GM18909 (cell line): ENCODE results near the gene CEP89.
"Not testable (repeated sequence)": the region's sequence is repeated elsewhere in the genome, so short reads cannot be mapped to it uniquely, and the experiment has no call there.

Source experiments
- ATAC-seq: cut with Tn5 transposase; IDR thresholded peaks from one replicate; pipeline ENCODE4 v1.9.1; 2021; ENCODE audit warnings: mild to moderate bottlenecking; ENCODE audit not compliant: unreplicated experiment, poor library complexity

Gene CEP89

DNA sequence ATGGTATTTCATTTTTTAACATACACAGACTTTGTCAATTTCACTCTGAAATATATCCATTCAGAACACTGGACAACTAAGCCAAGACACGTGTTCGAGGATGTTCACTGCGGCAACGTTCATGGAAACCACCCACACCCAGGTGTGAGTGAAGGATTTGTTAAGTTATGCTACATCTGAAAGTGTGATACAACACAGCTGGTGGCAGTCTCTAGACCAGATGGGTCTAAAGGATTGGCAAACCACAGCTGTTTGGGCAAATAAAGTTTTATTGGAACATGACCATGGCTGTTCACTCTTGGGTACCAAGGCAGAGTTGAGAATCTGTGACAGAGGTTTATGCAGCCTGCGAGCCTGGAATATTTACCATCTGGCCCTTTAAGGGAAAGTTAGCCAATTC lies 114.2 kb downstream of the CEP89 start:
- ATAC-seq, result no peak

DNA sequence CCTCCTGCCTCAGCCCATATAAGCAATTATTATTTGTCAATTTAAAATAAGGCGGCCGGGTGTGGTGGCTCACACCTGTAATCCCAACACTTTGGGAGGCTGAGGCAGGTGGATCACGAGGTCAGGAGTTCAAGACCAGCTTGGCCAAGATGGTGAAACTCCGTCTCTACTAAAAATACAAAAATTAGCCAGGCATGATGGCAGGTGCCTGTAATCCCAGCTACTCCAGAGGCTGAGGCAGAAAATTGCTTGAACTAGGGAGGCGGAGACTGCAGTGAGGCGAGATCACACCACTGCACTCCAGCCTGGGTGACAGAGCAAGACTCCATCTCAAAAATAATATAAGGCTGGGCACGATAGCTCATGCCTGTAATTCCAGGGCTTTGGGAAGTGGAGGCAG lies 114.9 kb downstream of the CEP89 start:
- ATAC-seq, result not testable (repeated sequence)

DNA sequence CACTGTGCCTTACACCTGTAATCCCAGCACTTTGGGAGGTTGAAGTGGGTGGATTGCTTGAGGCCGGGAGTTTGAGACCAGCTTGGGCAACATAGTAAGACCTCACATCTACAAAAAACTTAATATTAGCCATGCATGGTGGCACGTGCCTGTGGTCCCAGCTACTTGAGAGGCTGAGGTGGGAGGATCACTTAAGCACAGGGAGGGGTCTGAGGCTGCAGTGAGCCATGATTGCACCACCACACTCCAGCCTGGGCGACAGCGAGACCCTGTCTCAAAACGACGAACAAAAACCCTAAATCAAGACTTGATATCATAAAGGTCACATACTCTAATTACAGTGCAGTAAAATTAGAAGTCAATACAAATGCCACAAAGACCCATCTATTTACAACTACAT lies 119.5 kb downstream of the CEP89 start:
- no peak for ATAC-seq

DNA sequence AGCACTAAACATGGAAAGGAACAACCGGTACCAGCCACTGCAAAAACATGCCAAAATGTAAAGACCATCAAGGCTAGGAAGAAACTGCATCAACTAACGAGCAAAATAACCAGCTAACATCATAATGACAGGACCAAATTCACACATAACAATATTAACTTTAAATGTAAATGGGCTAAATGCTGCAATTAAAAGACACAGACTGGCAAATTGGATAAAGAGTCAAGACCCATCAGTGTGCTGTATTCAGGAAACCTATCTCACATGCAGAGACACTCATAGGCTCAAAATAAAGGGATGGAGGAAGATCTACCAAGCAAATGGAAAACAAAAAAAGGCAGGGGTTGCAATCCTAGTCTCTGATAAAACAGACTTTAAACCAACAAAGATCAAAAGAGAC lies 123.7 kb downstream of the CEP89 start:
- ATAC-seq, result not testable (repeated sequence)

DNA sequence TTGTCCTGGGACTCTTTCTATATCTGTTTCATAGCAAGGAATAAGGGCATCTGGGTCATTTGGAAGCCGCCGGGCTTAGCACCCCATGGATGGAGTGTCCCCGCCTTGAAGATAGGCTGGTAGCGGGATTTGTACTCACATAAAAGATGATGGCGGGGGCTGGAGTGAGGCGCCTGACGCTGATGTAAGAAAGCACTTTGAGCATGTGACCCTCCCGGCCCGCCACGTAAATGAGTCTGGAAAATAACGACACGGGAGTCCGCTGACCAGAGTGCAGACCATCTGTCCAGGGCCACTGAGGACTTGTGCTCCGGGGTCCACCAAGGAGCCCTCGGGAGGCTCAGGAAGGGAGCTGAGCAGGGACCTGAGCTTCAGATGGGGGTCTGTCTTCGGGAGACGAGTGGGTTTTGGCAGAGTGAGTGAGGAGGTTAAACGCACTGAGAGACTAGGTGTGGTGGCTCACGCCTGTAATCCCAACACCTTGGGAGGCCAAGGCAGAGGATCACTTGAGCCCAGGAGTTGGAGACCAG lies 128.0 kb downstream of the CEP89 start:
- ATAC-seq, result no peak

DNA sequence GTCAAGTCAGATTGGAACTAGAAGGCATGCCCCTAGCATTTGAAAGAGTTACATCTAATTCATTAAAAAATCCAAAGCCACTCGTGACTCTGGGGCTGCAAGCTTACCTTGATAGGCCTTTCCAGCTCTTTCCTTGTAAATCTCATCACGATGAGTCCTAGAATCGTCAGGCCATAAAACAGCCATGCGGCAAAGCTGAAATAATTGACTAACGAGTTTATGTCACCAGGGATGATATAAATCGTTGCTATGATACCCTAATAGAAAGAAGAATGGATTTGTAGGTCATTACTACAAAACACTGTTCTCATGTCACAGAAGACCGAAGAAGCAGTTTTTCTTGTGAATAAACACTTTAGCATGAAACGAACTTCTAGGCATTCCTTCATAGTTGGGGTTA lies 129.7 kb downstream of the CEP89 start:
- ATAC-seq, result no peak

DNA sequence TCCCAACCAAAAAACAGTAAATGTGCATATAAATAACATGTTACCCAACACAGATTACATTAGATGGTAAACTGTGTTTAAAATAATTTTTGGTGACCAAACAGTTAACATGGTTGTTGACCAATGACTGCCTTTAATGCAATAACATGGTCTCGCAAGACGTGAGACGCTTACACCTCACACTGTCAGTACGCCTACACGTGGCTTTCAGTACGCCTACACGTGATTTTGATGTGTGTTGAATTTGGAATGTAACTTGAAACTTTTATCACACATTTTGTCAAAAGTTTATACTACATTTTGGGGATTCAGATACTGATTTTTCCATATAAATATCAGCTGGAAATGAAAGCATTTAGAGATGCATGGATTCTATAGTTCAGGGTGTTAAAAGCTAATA lies 134.2 kb downstream of the CEP89 start:
- no peak for ATAC-seq

DNA sequence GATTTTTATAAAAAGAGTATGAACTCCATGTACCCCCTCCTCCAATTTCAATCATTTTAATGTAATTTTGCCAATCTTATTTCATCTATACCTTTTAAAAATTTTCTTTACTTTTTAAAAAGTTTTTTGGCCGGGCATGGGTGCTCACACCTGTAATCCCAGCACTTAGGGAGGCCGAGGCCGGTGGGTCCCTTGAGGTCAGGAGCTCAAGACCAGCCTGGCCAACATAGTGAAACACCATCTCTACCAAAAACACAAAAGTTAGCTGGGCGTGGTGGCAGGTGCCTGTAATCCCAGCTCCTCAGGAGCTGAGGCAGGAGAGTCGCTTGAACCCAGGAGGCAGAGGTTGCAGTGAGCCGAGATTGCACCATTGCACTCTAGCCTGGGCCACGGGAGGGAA lies 138.4 kb downstream of the CEP89 start:
- ATAC-seq, result not testable (repeated sequence)

DNA sequence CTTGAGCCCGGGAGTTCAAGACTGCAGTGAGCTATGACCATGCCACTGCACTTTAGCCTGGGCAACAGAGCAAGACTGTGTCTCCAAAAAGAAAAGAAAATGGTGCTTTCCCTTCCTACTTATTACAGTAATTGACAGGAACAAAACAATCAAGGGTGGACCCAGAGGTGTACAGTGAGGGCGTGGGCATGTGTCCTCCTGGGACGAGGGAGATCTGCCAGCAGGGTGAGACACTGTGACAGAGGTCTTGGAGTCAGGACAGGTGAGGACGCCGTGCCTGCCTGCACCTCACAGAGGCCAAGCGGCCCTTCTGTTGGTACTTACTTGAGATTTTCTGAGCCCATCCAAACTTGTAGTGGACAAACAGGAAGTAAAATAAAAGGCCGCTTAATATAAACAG lies 138.9 kb downstream of the CEP89 start:
- not testable (repeated sequence) for ATAC-seq

DNA sequence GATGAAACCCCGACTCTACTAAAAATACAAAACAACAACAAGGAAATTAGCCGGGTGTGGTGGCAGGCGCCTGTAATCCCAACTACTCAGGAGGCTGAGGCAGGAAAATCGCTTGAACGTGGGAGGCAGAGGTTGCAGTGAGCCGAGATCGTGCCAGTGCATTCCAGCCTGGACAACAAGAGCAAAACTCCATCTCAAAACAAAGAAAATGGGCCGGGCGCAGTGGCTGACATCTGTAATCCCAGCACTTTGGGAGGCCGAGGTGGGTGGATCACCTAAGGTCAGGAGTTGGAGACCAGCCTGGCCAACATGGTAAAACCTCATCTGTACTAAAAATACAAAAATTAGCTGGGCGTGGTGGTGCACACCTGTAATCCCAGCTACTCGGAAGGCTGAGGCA lies 139.7 kb downstream of the CEP89 start:
- not testable (repeated sequence) for ATAC-seq

DNA sequence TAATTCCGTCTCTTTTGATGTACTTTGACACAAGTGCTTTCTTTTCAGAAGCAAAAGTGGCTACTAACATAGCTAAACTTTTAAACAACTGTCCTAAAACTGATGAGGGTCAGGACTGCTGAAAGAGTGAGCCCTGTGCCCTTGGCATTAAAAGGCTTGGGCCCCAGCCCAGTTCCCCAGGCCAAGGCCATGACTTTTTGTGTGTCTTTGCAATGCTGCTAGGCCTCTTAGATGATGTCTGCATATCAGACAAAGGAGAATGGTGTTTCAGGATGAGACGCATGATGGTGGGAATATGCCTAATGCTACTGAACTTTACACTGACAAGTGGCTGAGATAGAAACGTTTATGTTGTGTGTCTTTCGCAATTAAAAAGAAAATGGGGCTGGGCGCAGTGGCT lies 140.1 kb downstream of the CEP89 start:
- no peak for ATAC-seq

DNA sequence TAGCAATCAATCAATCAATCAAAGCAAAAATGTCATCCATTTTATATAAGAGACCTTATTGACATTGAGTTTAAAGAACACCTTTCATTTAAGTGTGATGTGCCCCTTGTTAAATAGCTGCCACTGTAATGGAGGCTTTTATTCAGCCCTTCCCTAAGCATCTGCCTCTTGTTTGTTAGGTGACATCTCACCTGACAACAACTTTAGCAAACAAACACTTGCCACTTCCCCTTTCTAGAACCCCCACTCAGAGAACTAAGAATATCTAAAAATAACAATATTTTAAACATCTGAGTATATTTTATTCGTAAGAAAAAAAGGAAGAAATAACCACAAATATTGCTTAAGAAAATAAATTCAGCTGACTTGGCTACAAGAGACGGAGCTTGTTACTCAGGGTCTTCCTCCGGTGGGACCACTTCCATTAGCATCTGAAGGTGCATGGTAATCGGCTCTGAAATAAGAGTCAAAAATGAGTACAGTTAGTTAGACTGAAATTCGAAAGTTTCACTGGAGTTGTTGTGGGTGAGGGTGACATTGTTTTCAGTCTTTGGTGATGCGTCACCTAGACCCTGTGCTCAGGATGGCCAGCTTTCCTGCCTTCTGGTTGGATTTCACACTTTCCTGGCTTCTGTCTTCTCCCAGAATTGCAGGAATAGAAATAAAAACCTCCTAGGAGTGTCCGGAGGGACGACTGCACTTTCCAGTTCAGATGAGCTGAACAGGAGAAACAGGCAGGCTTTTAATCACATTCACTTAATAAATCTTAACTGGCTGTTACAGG lies 141.3 kb downstream of the CEP89 start:
- ATAC-seq, result no peak

DNA sequence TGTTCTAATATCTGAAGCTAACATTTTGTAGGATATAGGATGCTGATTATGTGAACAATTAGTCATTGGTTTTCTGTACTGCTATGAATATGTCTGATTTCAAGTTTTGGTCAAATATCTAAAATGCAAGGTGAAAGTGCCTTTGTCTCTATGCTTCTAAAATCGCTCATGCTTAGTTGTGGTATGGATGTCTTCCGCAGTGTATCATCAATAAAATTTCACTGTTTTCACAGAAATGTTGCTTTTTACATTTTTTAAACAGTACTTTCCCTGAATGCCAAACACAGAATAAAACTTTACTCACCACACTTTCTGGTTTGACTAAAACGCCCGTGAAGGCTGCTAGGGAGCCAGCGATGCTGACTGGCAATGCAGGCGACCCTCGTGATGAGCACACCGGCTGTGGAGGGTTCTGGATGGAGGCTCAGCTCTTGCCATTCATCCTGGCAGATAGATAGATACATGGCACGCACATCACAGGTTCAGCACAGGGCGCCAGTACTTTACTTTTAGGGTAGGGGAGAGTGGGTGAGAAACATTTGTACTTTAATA lies 142.3 kb downstream of the CEP89 start:
- no peak for ATAC-seq

DNA sequence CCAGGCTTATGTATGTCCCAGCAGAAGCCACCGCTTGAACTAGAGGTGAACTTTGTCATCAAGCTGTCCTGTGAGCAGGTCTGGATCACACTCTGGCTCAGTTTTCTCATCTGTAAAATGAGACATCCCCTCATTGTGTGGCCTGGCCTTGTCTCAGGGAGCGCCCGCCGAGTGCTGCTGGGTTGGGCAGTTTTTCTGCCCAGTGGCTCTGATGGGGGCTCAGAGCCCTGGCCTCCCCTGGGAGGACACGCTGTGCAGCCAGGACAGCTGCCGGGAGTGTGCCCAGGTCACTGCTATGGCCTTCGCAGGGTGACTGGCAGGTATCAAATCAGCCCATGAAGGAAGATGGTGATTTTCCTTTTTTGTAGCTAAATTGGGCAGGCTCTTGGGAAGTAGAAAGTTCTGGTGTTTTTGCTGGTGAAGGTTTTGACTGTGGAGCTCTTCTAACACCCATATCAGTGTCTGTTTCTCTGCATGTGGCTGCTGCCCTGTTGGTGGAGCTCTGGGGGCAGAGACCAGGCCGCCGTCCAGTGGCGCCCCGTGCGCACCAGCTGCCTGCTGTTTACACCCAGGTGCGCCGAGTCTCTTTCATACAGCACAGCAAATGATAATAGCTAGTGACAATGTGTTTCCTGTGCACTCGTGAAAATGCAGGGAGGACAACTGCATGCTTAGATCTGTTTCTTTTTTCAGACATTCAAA lies 143.0 kb downstream of the CEP89 start:
- ATAC-seq, result no peak

DNA sequence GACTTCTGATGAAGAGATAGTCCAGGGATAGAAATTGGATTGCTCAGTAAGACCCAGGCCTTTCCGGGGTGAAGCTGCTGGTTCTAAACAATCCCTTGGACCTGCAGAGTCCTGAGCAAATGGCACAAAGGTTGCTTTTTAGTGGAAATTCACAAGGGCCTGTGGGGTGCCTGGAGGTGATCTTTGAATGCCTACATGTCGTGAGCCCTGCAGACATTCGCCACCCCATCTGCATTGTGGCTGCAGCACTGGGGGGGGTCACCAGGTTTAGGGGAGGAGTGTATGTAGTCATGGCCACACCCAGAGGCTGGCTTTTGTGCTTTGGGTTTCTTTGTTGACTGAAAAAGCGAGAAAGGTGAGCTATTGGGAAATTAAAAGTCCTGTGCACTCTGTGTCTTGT lies 143.6 kb downstream of the CEP89 start:
- ATAC-seq, result no peak
